Activated naive CD8-positive, alpha-beta T cell treated with anti-CD3 and anti-CD28 coated beads for 36 hours (primary cell): ENCODE data around the gene TMEM271. TPM values are rescaled to one million over a fixed set of nuclear protein-coding genes. Genes with fewer than 3 reads are reported as not detected.
"Not testable (repeated sequence)": the region's sequence is repeated elsewhere in the genome, so short reads cannot be mapped to it uniquely, and the experiment has no call there.

Experiments
- DNase-seq: peaks from one replicate; pipeline ENCODE4 v3.0.0; 2021
- H3K27ac Mint-ChIP-seq: one replicate; pipeline ENCODE4 v1.8.0; 2022; ENCODE audit warnings: mild to moderate bottlenecking, moderate library complexity, mixed read lengths
- H3K27me3 Mint-ChIP-seq: one replicate; pipeline ENCODE4 v1.8.0; 2022; ENCODE audit warnings: mild to moderate bottlenecking, mixed read lengths
- H3K36me3 Mint-ChIP-seq: one replicate; pipeline ENCODE4 v1.8.0; 2021; ENCODE audit warnings: mild to moderate bottlenecking, mixed read lengths
- H3K4me1 Mint-ChIP-seq: one replicate; pipeline ENCODE4 v1.8.0; 2021; ENCODE audit warnings: mixed read lengths
- H3K4me3 Mint-ChIP-seq: one replicate; pipeline ENCODE4 v1.8.0; 2022; ENCODE audit warnings: mild to moderate bottlenecking, moderate library complexity, mixed read lengths
- H3K9me3 Mint-ChIP-seq: one replicate; pipeline ENCODE4 v1.8.0; 2022; ENCODE audit warnings: mixed read lengths
- total RNA-seq, 2 experiments: library from RNA; stranded (reverse); gene quantifications; one replicate each; pipeline ENCODE4 v1.2.3, GENCODE V29; 2021

Gene TMEM271
- total RNA-seq, 2 experiments from 2014 or later = not detected

GRCh38 chr4:598925-599324 is 22.8 kb upstream of the TMEM271 start:
- Mint-ChIP-seq H3K27ac (no peak overlapping the region), H3K9me3 (peaks cover 6% of the 10 kb centered on the region), H3K36me3 (no peaks in the 10 kb centered on the region), H3K4me3 (no peak overlapping the region), H3K4me1 (peaks cover 7% of the 10 kb centered on the region), H3K27me3 (peaks cover 59% of the 10 kb centered on the region)
- DNase-seq = no peak

- no peak for DNase-seq
- Mint-ChIP-seq H3K36me3 (peaks cover 1% of the 10 kb centered on the region), H3K9me3 (peaks cover 6% of the 10 kb centered on the region), H3K27ac (no peak overlapping the region), H3K4me3 (no peak overlapping the region), H3K4me1 (no peaks in the 10 kb centered on the region), H3K27me3 (peaks cover 63% of the 10 kb centered on the region)
Measured at GRCh38 chr4:592825-593520, 16.9 kb upstream of the TMEM271 start.

GRCh38 chr4:592178-592577 is 16.1 kb upstream of the TMEM271 start:
- not testable (repeated sequence) for H3K36me3 Mint-ChIP-seq, H3K4me1 Mint-ChIP-seq, H3K27ac Mint-ChIP-seq, H3K9me3 Mint-ChIP-seq, DNase-seq, H3K4me3 Mint-ChIP-seq
- peaks cover 68% of the 10 kb centered on the region for H3K27me3 Mint-ChIP-seq

GRCh38 chr4:590313-590841 is 14.3 kb upstream of the TMEM271 start:
- DNase-seq = no peak
- H3K36me3 Mint-ChIP-seq = peaks cover 1% of the 10 kb centered on the region
- peaks cover 67% of the 10 kb centered on the region for H3K27me3 Mint-ChIP-seq
- no peaks in the 10 kb centered on the region for H3K4me1 Mint-ChIP-seq
- no peak overlapping the region for H3K27ac Mint-ChIP-seq
- peaks cover 6% of the 10 kb centered on the region for H3K9me3 Mint-ChIP-seq
- H3K4me3 Mint-ChIP-seq = no peak overlapping the region

- no peak for DNase-seq
- Mint-ChIP-seq H3K27ac (no peak overlapping the region), H3K4me1 (no peaks in the 10 kb centered on the region), H3K36me3 (peaks cover 1% of the 10 kb centered on the region), H3K4me3 (no peak overlapping the region), H3K9me3 (peaks cover 3% of the 10 kb centered on the region), H3K27me3 (peaks cover 62% of the 10 kb centered on the region)
Measured at GRCh38 chr4:589219-589963, 13.3 kb upstream of the TMEM271 start.

- peaks cover 8% of the 10 kb centered on the region for H3K9me3 Mint-ChIP-seq
- no peaks in the 10 kb centered on the region for H3K4me1 Mint-ChIP-seq
- peaks cover 66% of the 10 kb centered on the region for H3K27me3 Mint-ChIP-seq
- no peak overlapping the region for H3K27ac Mint-ChIP-seq
- H3K4me3 Mint-ChIP-seq = no peak overlapping the region
- DNase-seq = no peak
- H3K36me3 Mint-ChIP-seq = peaks cover 5% of the 10 kb centered on the region
Measured at GRCh38 chr4:588351-588849, 12.3 kb upstream of the TMEM271 start.

- no peak for DNase-seq
- H3K36me3 Mint-ChIP-seq = peaks cover 5% of the 10 kb centered on the region
- H3K4me3 Mint-ChIP-seq = no peak overlapping the region
- peaks cover 68% of the 10 kb centered on the region for H3K27me3 Mint-ChIP-seq
- H3K9me3 Mint-ChIP-seq = peaks cover 9% of the 10 kb centered on the region
- H3K27ac Mint-ChIP-seq = no peak overlapping the region
- H3K4me1 Mint-ChIP-seq = no peaks in the 10 kb centered on the region
Measured at GRCh38 chr4:587671-588350, 11.7 kb upstream of the TMEM271 start.

- Mint-ChIP-seq H3K9me3 (peaks cover 14% of the 10 kb centered on the region), H3K27me3 (peaks cover 79% of the 10 kb centered on the region), H3K4me1 (no peaks in the 10 kb centered on the region), H3K27ac (no peak overlapping the region), H3K36me3 (peaks cover 7% of the 10 kb centered on the region), H3K4me3 (no peak overlapping the region)
- DNase-seq = no peak
Measured at GRCh38 chr4:583820-584219, 7.7 kb upstream of the TMEM271 start.

- Mint-ChIP-seq H3K27me3 (peaks cover 83% of the 10 kb centered on the region), H3K4me3 (no peak overlapping the region), H3K9me3 (peaks cover 14% of the 10 kb centered on the region), H3K36me3 (peaks cover 6% of the 10 kb centered on the region), H3K27ac (no peak overlapping the region), H3K4me1 (peaks cover 7% of the 10 kb centered on the region)
- no peak for DNase-seq
Measured at GRCh38 chr4:581753-582361, 5.8 kb upstream of the TMEM271 start.

GRCh38 chr4:581181-581580 is 5.1 kb upstream of the TMEM271 start:
- H3K4me3 Mint-ChIP-seq = no peak overlapping the region
- peaks cover 7% of the 10 kb centered on the region for H3K4me1 Mint-ChIP-seq
- H3K36me3 Mint-ChIP-seq = peaks cover 6% of the 10 kb centered on the region
- H3K27ac Mint-ChIP-seq = no peak overlapping the region
- no peak for DNase-seq
- H3K27me3 Mint-ChIP-seq = peaks cover 83% of the 10 kb centered on the region
- peaks cover 14% of the 10 kb centered on the region for H3K9me3 Mint-ChIP-seq

GRCh38 chr4:579543-580175 is 3.6 kb upstream of the TMEM271 start:
- Mint-ChIP-seq H3K36me3 (peaks cover 6% of the 10 kb centered on the region), H3K27me3 (peaks cover 76% of the 10 kb centered on the region), H3K27ac (no peak overlapping the region), H3K9me3 (peaks cover 14% of the 10 kb centered on the region), H3K4me1 (peaks cover 7% of the 10 kb centered on the region), H3K4me3 (no peak overlapping the region)
- no peak for DNase-seq

GRCh38 chr4:578451-579443 is 2.7 kb upstream of the TMEM271 start:
- H3K27ac Mint-ChIP-seq = no peak overlapping the region
- H3K4me3 Mint-ChIP-seq = no peak overlapping the region
- peaks cover 77% of the 10 kb centered on the region for H3K27me3 Mint-ChIP-seq
- H3K9me3 Mint-ChIP-seq = peaks cover 7% of the 10 kb centered on the region
- H3K4me1 Mint-ChIP-seq = peaks cover 7% of the 10 kb centered on the region
- peaks cover 3% of the 10 kb centered on the region for H3K36me3 Mint-ChIP-seq
- DNase-seq = no peak
